Smooth muscle cell of the brain vasculature (primary cell): Measurements from ENCODE around the gene TOMM6.

ENCODE experiments used
- DNase-seq: peaks from one replicate; pipeline ENCODE4 v3.0.0-alpha.2; 2012; ENCODE audit warnings: low read depth, low spot score

TOMM6 gene

GRCh38 chr6:41823178-41823577 lies 35.7 kb downstream of the TOMM6 start:
- DNase-seq, result no peak

DNA sequence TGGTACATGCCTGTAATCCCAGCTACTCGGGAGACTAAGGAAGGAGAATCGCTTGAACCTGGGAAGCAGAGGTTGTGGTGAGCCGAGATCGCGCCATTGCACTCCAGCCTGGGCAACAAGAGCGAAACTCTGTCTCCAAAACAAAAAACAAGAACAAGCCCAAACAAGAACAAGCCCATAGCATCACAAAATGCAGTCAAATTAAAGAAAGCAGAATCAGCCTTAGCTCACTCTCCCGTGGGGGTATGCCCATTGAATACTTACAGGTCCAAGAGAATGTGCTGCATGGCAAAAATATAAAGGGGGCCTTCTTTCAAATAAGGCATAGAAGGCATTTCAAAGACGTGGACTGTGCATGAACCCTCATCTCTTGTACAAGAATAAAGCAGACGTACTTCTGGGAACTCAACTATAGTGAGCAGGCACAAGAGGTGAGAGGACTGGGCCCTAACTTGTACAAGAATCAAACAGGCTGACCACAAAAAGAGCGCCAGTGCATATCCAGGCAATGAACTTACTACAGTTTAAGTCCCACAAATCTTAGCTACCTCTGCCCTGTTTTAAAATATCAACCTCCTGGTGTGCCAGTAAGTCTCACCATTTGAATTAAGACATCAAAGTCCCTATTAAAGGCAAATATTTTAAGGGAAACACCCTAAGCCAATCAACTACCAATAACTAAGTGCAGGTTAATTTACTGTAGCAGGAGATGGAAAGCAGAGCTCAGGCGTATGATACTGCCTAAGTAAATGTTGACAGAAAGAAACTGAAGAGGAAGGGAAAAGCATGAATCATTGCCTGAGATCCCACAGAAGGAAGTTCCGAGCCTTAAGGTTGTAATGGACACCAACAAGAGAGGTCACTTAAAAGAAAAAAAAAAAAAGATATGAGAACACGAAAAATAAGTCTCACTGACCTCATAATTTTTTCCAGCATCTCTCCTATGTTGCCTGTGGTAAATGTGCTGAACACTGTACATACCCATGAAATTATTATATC lies 37.4 kb downstream of the TOMM6 start:
- no peak for DNase-seq

- DNase-seq, result no peak
These were observed 39.0 kb downstream of the TOMM6 start for GRCh38 chr6:41826343-41827022.

GRCh38 chr6:41832263-41832662 lies 44.8 kb downstream of the TOMM6 start:
- no peak for DNase-seq

DNA sequence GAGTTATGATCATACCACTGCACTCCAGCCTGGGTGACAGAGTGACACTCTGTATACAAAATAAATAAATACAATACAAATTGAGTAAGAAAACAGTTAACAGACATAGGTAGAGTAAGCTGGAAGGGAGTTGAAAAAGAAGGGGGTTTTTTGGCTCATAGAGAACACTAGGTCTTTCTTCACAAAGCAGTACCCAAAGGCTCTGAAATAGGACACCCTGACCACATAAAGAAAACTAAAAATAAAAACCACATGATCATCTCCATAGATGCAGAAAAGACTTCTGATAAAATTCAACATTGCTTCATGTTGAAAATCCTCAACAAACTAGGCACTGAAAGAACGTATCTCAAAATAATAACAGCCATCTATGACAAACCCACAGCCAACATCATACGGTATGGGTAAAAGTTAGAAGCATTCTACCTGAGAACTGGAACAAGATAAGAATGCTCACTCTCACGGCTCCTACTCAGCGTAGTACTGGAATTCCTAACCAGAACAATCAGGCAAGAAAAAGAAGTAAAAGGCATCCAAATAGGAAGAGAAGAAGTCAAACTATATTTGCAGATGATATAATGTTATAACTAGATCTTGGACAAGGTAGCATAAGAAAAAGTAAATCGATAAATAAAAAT lies 48.6 kb downstream of the TOMM6 start:
- DNase-seq, result peak; percentile 15

GRCh38 chr6:41836660-41837052 lies 49.2 kb downstream of the TOMM6 start:
- no peak for DNase-seq
